CD4-positive, CD25-positive, alpha-beta regulatory T cell (primary cell): ENCODE data around the gene ARHGEF40. TPM values are rescaled to one million over a fixed set of nuclear protein-coding genes. Genes with fewer than 3 reads are reported as not detected.

Experiments used
- ATAC-seq, 2 donors: fragments of 150-1000 bp; cut with Tn5 transposase; one replicate each; pipeline ENCODE4 v1.10.0; 2021; ENCODE audit warnings: low read depth in 2 of 2, moderate number of reproducible peaks in 2 of 2, moderate library complexity in 1 of 2
- DNase-seq, 3 donors: peaks; one replicate each; pipeline versions ENCODE4 v3.0.0 to v3.0.0-alpha.2; 2012 to 2022; ENCODE audit warnings: mixed read lengths in 1 of 3
- H3K27ac ChIP-seq: one replicate; pipeline ENCODE4 v1.7.0; 2013; ENCODE audit warnings: mild to moderate bottlenecking, low read length; ENCODE audit not compliant: insufficient read depth, poor library complexity, severe bottlenecking
- H3K27me3 ChIP-seq: one replicate; pipeline ENCODE4 v1.7.0; 2013; ENCODE audit warnings: low read length; ENCODE audit not compliant: control insufficient read depth, insufficient read depth
- H3K36me3 ChIP-seq: one replicate; pipeline ENCODE4 v1.7.0; 2013; ENCODE audit warnings: mild to moderate bottlenecking, low read length, moderate library complexity; ENCODE audit not compliant: control insufficient read depth, insufficient read depth
- H3K4me1 ChIP-seq: 2 replicates; pipeline ENCODE4 v1.7.0; 2013; ENCODE audit warnings: mild to moderate bottlenecking, low read length; ENCODE audit not compliant: insufficient read depth, control insufficient read depth, poor library complexity, severe bottlenecking
- H3K4me3 ChIP-seq: one replicate; pipeline ENCODE4 v1.7.0; 2013; ENCODE audit warnings: low read depth, mild to moderate bottlenecking, low read length, moderate library complexity
- H3K9me3 ChIP-seq, 2 experiments: 1 replicate in 1 of 2; 2 replicates in 1 of 2; pipeline ENCODE4 v1.7.0; 2013; ENCODE audit warnings: low read length in 2 of 2, mild to moderate bottlenecking in 1 of 2, moderate library complexity in 1 of 2; ENCODE audit not compliant: control insufficient read depth in 2 of 2
- H3K27ac Mint-ChIP-seq, 3 donors: one replicate each; pipeline ENCODE4 v1.8.0; 2020 to 2022; ENCODE audit warnings: mild to moderate bottlenecking in 3 of 3, mixed read lengths in 3 of 3, moderate library complexity in 2 of 3
- H3K27me3 Mint-ChIP-seq: one replicate; pipeline ENCODE4 v1.8.0; 2022; ENCODE audit warnings: mild to moderate bottlenecking, mixed read lengths
- H3K36me3 Mint-ChIP-seq: one replicate; pipeline ENCODE4 v1.8.0; 2020; ENCODE audit warnings: mixed read lengths
- H3K4me1 Mint-ChIP-seq, 4 donors: one replicate each; pipeline ENCODE4 v1.8.0; 2020 to 2022; ENCODE audit warnings: mixed read lengths in 4 of 4, mild to moderate bottlenecking in 1 of 4
- H3K4me3 Mint-ChIP-seq, 4 donors: one replicate each; pipeline ENCODE4 v1.8.0; 2020 to 2022; ENCODE audit warnings: mild to moderate bottlenecking in 4 of 4, mixed read lengths in 4 of 4, moderate library complexity in 3 of 4
- H3K9me3 Mint-ChIP-seq, 7 donors: one replicate each; pipeline ENCODE4 v1.8.0; 2020 to 2022; ENCODE audit warnings: mixed read lengths in 7 of 7, mild to moderate bottlenecking in 3 of 7, moderate library complexity in 2 of 7
- polyA plus RNA-seq, 4 donors: library from polyadenylated mRNA; unstranded; fragments of 300-500 nt; fragmentation: Illumina TruSeq; gene quantifications; one replicate each; pipeline ENCODE4 v1.2.3, GENCODE V29; 2021
- total RNA-seq: library from RNA; stranded (reverse); gene quantifications from one replicate; pipeline ENCODE4 v1.2.3, GENCODE V29; 2022

Gene ARHGEF40
- total and polyA plus RNA-seq, 5 donors from 2014 or later = 0.07 to 7.4 (median 0.64) TPM; not detected in 2

DNA sequence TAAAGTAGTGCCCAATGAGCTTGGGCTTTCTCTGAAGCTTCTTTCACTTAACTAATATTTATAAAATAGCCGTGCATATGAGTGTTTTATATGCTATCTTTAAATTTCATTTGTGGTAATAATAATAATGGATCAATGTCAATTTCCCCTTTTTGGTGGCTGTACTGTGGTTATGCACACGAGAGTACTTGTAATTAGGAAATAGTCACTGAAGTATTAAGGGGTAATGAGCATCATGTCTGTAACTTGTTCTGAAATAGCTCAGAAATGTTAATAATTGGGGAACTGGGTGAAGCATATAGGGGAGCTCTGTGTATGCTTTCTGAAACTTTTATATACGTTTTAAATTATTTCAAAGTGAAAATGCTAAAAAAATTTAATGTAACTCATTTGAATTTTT is 19.5 kb upstream of the ARHGEF40 start:
- no peak for ATAC-seq
- Mint-ChIP-seq H3K4me3 (no peak overlapping the region), H3K27ac (no peak overlapping the region), H3K4me1 (no peaks in the 10 kb centered on the region), H3K27me3 (peaks cover 26% of the 10 kb centered on the region), H3K9me3 (no peaks in the 10 kb centered on the region), H3K36me3 (no peaks in the 10 kb centered on the region)
- H3K9me3 ChIP-seq = no peaks in the 10 kb centered on the region
- no peak overlapping the region for H3K4me3 ChIP-seq
- DNase-seq = no peak
- no peak overlapping the region for H3K27ac ChIP-seq
- H3K4me1 ChIP-seq = no peaks in the 10 kb centered on the region
- no peaks in the 10 kb centered on the region for H3K36me3 ChIP-seq
- H3K27me3 ChIP-seq = peaks cover 12% of the 10 kb centered on the region

DNA sequence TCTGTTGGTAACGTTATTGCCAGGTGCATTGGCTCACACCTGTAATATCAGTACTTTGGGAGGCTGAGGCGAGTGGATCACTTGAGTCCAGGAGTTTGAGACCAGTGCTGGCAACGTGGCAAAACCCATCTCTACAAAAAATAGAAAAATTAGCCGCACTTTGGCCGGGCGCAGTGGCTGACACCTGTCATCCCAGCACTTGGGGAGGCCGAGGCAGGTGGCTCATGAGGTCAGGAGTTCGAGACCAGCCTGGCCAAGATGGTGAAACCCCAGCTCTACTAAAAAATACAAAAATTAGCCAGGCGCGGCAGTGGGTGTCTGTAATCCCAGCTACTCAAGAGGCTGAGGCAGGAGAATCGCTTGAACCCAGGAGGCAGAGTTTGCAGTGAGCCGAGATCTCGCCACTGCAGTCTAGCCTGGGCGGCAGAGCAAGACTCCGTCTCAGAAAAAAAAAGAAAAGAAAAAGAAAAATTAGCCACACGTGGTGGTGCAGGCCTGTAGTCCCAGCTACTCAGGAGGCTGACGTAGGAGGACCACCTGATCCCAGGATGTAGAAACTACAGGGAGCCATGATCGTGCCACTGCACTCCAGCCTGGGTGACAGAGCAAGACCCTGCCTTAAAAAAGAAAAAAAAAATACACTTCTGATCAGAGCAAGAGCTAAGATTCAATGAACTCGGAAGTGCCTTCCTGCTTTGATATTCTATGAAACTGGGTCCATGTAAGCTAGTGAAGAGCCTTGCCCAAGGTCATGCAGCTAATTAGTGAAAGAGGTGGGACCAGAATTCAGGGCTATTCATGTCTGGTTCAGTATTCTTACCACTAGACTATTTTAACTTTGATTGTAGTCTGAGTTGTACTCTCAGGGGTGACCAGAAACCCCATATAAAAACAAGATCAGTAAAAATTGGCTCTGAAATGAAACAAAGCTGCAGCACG is 16.7 kb upstream of the ARHGEF40 start:
- Mint-ChIP-seq H3K27ac (no peak overlapping the region), H3K4me1 (no peaks in the 10 kb centered on the region), H3K4me3 (no peak overlapping the region), H3K36me3 (no peaks in the 10 kb centered on the region), H3K27me3 (peaks cover 15% of the 10 kb centered on the region), H3K9me3 (no peaks in the 10 kb centered on the region)
- no peaks in the 10 kb centered on the region for H3K9me3 ChIP-seq
- ATAC-seq = no peak
- H3K36me3 ChIP-seq = no peaks in the 10 kb centered on the region
- no peak for DNase-seq
- no peak overlapping the region for H3K4me3 ChIP-seq
- H3K27ac ChIP-seq = no peak overlapping the region
- H3K4me1 ChIP-seq = no peaks in the 10 kb centered on the region
- peaks cover 4% of the 10 kb centered on the region for H3K27me3 ChIP-seq

DNA sequence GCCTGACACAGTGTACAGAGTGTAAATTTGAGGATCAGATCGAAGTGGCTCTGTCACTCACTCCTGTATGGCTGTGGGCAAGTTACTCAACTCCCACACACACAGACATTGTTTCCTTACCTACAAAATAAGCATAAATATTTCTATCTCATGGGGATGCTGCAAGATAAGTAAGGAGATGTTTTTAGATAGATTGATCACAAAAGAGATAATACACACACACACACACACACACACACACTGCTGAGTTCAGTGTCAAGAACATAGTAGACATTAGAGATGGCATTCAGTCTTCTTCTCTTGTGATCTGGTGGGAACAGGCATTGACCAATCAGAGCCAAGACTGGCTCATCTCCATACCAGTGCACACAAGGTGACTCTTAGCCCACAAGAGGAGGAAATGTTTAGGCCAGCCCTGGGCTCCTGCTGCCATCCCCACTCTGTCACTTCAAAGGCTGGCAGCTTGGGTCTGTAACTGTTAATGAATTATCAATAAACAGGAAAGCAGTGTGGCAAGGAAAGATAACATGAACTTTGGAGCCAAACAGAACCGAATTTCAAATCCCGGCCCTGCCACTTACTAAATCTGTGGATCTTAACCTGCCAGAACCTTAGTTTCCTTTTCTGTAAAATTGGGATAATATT is 15.9 kb upstream of the ARHGEF40 start:
- H3K4me1 ChIP-seq = no peaks in the 10 kb centered on the region
- peaks cover 17% of the 10 kb centered on the region for H3K27me3 Mint-ChIP-seq
- ATAC-seq = no peak
- no peak overlapping the region for H3K27ac ChIP-seq
- no peaks in the 10 kb centered on the region for H3K9me3 Mint-ChIP-seq
- H3K27me3 ChIP-seq = peaks cover 4% of the 10 kb centered on the region
- no peaks in the 10 kb centered on the region for H3K9me3 ChIP-seq
- H3K4me3 Mint-ChIP-seq = peak overlapping the region in 1 of 4 donors; percentile 44
- H3K36me3 ChIP-seq = no peaks in the 10 kb centered on the region
- no peak overlapping the region for H3K27ac Mint-ChIP-seq
- H3K4me1 Mint-ChIP-seq = no peaks in the 10 kb centered on the region
- no peak overlapping the region for H3K4me3 ChIP-seq
- no peak for DNase-seq
- no peaks in the 10 kb centered on the region for H3K36me3 Mint-ChIP-seq

DNA sequence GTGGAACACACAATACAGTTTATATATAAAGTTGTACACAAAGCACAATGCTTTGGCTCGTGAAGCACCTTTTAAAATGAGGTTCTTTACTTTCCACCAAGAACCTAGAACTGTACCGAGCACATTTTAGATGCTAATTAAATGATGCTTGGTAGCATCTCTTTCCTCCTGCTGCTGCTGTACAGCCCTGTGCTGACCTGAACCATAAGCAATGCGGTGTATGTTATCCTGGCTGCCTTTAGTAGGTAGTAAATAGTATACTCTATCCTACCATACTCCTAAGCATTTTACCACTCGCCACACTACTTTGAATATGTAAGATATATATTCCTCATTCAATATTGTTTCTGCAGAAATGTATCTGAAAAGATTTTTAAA is 15.3 kb upstream of the ARHGEF40 start:
- H3K4me1 ChIP-seq = no peaks in the 10 kb centered on the region
- no peak for DNase-seq
- Mint-ChIP-seq H3K9me3 (no peaks in the 10 kb centered on the region), H3K4me1 (no peaks in the 10 kb centered on the region), H3K4me3 (no peak overlapping the region), H3K27me3 (peaks cover 15% of the 10 kb centered on the region), H3K27ac (no peak overlapping the region), H3K36me3 (no peaks in the 10 kb centered on the region)
- no peaks in the 10 kb centered on the region for H3K36me3 ChIP-seq
- H3K9me3 ChIP-seq = no peaks in the 10 kb centered on the region
- no peak overlapping the region for H3K4me3 ChIP-seq
- no peak overlapping the region for H3K27ac ChIP-seq
- peaks cover 5% of the 10 kb centered on the region for H3K27me3 ChIP-seq
- ATAC-seq = no peak

DNA sequence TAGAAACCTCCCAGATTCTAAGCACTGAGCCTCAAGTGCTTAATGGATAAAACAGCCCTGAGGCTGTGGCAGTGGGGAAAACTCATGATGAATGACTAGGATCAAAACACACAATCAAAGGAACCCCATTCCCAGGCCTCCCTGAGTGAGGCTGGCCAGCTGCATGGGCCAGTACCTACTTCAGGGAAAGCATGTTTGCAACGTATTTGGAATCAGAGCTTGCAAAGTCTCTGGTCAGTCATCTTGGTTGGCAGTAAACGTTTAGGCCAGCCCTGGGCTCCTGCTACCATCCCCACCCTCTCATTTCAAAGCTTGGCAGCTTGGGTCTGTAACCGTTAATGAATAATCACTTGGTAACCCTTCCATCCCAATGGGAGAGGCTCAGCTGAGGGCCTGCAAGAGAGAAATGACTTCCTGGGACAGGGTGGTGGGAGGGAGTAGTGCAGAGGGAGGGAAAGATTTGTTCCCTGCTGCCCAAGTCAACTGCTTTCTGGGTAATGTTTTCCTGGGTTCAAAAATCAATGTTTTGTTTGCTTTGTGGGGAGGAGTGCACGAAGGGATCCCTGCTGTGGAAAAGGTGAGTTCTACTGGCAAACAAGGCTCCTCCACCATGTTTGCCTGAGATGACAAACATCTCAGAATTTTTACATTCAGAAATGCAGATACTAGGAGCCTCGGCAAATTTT is 14.5 kb upstream of the ARHGEF40 start:
- H3K4me1 Mint-ChIP-seq = no peaks in the 10 kb centered on the region
- Histone ChIP-seq H3K4me1 (no peaks in the 10 kb centered on the region), H3K36me3 (no peaks in the 10 kb centered on the region), H3K4me3 (no peak overlapping the region), H3K9me3 (no peaks in the 10 kb centered on the region), H3K27ac (no peak overlapping the region), H3K27me3 (peaks cover 8% of the 10 kb centered on the region)
- H3K9me3 Mint-ChIP-seq = no peaks in the 10 kb centered on the region
- no peak overlapping the region for H3K4me3 Mint-ChIP-seq
- H3K36me3 Mint-ChIP-seq = no peaks in the 10 kb centered on the region
- H3K27ac Mint-ChIP-seq = no peak overlapping the region
- DNase-seq (no peak), ATAC-seq (no peak)
- H3K27me3 Mint-ChIP-seq = peaks cover 21% of the 10 kb centered on the region

DNA sequence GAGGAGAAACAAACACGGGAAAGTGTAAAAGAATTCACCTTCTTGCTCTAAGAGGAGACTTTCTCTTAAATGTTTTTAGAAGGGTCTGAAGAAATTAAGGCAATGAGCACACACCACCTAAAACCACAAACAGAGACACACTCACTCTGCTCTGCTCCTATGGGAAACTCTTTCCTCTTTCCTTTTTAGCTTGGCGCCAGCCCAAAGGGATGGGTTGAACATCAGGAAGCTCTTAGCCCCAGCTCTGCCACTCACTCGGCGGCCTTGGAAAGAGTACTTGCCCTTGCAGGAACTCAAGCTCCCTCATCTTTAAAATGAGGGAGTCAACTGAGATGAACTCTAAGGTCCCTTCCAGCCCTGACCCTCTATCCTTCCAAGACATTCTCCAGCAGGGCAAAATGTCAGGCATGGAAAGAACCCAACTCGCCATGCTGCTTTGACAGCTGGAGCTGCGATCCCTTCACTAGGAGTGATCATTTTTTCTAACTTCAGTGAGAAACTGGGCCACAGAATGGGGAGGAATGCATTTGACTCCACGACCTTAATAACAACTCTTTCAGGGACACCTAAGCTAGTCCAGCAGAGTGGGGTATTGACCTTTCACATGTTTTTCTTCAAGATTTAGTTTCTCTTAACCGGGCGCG is 13.5 kb upstream of the ARHGEF40 start:
- no peak for DNase-seq
- H3K27me3 ChIP-seq = peaks cover 16% of the 10 kb centered on the region
- no peaks in the 10 kb centered on the region for H3K4me1 ChIP-seq
- H3K4me3 ChIP-seq = no peak overlapping the region
- no peak overlapping the region for H3K4me3 Mint-ChIP-seq
- ATAC-seq = no peak
- H3K27ac ChIP-seq = no peak overlapping the region
- H3K27ac Mint-ChIP-seq = no peak overlapping the region
- H3K36me3 Mint-ChIP-seq = no peaks in the 10 kb centered on the region
- H3K27me3 Mint-ChIP-seq = peaks cover 24% of the 10 kb centered on the region
- H3K9me3 ChIP-seq = no peaks in the 10 kb centered on the region
- H3K4me1 Mint-ChIP-seq = no peaks in the 10 kb centered on the region
- H3K36me3 ChIP-seq = no peaks in the 10 kb centered on the region
- H3K9me3 Mint-ChIP-seq = no peaks in the 10 kb centered on the region

DNA sequence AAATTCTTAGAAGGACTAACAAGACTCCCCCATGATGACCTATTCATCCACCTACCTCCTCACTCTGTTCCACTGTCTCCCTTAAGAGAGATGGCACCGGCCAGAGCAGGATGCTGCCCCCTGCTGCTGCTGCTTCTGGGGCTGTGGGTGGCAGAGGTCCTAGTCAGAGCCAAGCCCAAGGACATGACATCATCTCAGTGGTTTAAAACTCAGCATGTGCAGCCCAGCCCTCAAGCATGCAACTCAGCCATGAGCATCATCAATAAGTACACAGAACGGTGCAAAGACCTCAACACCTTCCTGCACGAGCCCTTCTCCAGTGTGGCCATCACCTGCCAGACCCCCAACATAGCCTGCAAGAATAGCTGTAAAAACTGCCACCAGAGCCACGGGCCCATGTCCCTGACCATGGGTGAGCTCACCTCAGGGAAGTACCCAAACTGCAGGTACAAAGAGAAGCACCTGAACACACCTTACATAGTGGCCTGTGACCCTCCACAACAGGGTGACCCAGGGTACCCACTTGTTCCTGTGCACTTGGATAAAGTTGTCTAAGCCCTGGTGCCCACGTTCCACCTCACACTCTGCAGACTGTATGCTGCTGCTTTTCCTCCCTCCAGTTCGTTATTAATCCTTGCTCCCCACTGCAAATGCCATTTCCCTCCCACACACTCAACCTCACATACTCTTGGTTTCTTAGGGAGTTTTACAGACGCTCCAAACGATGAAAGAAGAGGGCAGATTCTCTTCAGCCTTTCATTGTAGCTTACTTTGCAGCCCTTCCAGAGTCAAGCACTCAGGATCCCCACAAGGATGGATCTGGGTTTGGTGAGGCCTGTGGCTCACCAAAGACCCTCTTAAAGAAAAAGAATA is 12.1 kb upstream of the ARHGEF40 start, which contains the start of gene RNASE8:
RNASE8 (plus strand) TSS at position 20 of the 873 bp plus-strand sequence; CDS start at position 91, 71 bp downstream.
- no peaks in the 10 kb centered on the region for H3K4me1 ChIP-seq
- no peaks in the 10 kb centered on the region for H3K9me3 ChIP-seq
- peaks cover 14% of the 10 kb centered on the region for H3K27me3 ChIP-seq
- H3K36me3 ChIP-seq = no peaks in the 10 kb centered on the region
- peaks cover 0 to 1% (median 0%) of the 10 kb centered on the region in 7 donors for H3K9me3 Mint-ChIP-seq
- no peak for DNase-seq
- no peaks in the 10 kb centered on the region for H3K4me1 Mint-ChIP-seq
- no peak within 1 kb of the TSS for H3K4me3 ChIP-seq
- no peak within 1 kb of the TSS for H3K27ac Mint-ChIP-seq
- peaks cover 32% of the 10 kb centered on the region for H3K27me3 Mint-ChIP-seq
- H3K27ac ChIP-seq = no peak within 1 kb of the TSS
- no peaks in the 10 kb centered on the region for H3K36me3 Mint-ChIP-seq
- ATAC-seq = no peak
- no peak within 1 kb of the TSS for H3K4me3 Mint-ChIP-seq
